Right ventricle myocardium superior (tissue), 1 donor: ENCODE measurements around the gene CCDC9B. TPM values are rescaled to one million over a fixed set of nuclear protein-coding genes. Genes with fewer than 3 reads are reported as not detected.
A peak's percentile ranks its signal among the peaks of the same experiment; 100 is the strongest.

Source experiments
- ATAC-seq: fragments of 200-7000 bp; cut with Tn5 transposase; one replicate; pipeline ENCODE4 v1.9.1; 2020; ENCODE audit warnings: mild to moderate bottlenecking; ENCODE audit not compliant: poor library complexity
- DNase-seq: peaks from one replicate; pipeline ENCODE4 v3.0.0-alpha.2; 2020
- intact Hi-C: fragments of 100-400 bp; cut with DNase I; formaldehyde crosslinking; loops from one replicate; pipeline ENCODE4 v1.11.2; 2022
- total RNA-seq: library from RNA; stranded (reverse); fragmentation: NEBNext Ultra II Directional; extraction: Animal tissue kit (Norgen Biotek cat#: 25700); gene quantifications from one replicate; pipeline ENCODE4 v1.2.1, GENCODE V29; 2021
- donor health status: DM: no; HTN: yes; CAD: no; lungs with severe emphysema.

The CCDC9B gene
- total RNA-seq, 1 donor from 2014 or later = 155 TPM

GRCh38 chr15:40302981-40303380 lies 37.8 kb downstream of the CCDC9B start:
- intact Hi-C loops = no loop called here
- no peak for DNase-seq
- ATAC-seq = no peak

DNA sequence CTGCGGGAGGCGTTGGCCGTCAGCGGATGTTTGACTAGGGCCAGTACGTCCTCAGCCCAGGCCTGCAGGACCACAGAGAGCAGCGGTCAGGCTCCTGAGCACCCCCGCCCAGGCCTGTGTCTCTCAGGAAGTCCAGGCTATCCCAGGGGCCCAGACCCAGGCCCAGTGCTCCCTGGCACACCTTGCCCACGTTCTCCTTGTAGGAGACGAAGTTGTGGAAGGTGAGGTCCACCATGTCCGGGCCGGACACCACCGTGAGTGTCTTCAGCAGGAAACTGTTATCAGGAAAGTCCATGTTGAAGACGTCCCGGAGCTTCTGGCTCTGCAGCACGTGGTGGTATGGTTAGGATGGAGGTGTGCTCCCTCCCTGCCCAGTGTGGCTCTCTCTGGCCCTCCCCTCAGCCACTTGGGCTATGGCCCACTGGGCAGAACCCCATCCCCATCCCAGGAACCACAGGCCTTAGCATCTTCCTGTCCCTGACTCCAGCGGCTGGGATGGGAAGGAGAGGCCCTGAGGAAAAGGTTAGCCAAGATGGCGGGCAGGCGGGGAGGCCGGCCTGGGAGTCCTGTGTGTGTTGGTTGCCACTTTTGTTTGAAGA lies 38.4 kb downstream of the CCDC9B start:
- DNase-seq (no peak), ATAC-seq (no peak)
- intact Hi-C loops = no loop called here

DNA sequence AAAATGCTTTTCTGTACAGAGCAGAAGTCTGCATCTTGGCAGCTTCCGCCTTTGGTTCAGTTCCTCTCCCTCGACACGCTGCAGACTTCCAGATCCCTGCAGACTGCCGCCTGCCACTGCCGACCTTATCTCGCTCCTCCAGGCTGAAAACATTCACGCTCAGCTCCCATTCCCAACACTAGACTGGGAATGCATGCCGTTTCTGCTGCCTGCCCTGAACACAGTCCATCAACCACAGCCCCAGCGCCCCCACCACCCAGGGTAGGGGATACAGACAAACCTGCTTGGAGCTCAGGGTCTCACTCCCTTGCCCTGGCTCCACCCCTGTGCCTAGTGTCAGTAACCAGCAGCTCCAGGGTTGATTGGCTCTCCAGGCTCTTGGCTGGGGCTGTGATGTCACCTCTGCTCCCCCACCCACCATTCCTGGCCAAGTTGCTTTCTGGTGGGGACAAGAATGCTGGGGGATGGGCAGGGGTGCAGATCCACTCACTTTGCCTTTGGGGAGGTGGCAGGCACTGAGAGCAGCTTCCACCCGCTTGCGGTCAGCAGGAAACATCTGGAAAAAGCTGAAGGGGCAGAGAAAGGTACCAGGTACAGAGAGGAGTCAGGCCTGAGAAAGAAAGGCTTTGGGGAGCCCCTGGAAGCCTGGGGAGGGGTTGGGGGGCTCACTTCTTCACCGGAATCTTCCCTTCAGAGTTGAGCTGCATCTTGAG lies 39.1 kb downstream of the CCDC9B start:
- intact Hi-C loops = no loop called here
- DNase-seq = no peak
- peak; percentile 65 for ATAC-seq

DNA sequence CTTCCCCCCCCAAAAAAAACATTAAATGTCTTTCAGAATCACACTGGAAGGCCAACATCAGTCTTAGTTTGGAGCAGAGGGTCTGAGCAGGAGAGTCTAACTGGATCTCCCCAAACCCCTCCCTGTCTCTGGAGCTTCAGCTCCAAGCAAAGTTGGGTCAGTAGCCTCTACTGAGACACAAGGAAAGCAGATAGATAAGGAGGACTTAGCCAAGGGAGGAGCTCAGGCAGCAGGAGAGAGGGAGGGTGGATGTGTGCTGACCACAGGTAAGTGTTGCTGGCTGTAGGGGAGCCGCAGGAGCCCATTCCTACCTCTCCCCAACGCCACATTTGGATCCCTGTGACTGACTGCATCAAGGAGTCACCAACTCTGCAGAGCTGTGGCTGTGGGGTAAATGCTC lies 40.0 kb downstream of the CCDC9B start:
- no peak for DNase-seq
- intact Hi-C loops = no loop called here
- ATAC-seq = no peak

GRCh38 chr15:40300367-40300766 lies 40.4 kb downstream of the CCDC9B start:
- no peak for ATAC-seq

GRCh38 chr15:40298216-40298935 lies 42.4 kb downstream of the CCDC9B start:
- ATAC-seq = no peak
- DNase-seq = peak; percentile 24
- intact Hi-C loops = no loop called here

More at GRCh38 chr15:40300367-40300766, 40.4 kb downstream of the CCDC9B start:
- intact Hi-C loops = no loop called here
- no peak for DNase-seq

- DNase-seq = peak; percentile 21
- intact Hi-C loops = no loop called here
- no peak for ATAC-seq
Observed at GRCh38 chr15:40297356-40297755, 43.4 kb downstream of the CCDC9B start.

DNA sequence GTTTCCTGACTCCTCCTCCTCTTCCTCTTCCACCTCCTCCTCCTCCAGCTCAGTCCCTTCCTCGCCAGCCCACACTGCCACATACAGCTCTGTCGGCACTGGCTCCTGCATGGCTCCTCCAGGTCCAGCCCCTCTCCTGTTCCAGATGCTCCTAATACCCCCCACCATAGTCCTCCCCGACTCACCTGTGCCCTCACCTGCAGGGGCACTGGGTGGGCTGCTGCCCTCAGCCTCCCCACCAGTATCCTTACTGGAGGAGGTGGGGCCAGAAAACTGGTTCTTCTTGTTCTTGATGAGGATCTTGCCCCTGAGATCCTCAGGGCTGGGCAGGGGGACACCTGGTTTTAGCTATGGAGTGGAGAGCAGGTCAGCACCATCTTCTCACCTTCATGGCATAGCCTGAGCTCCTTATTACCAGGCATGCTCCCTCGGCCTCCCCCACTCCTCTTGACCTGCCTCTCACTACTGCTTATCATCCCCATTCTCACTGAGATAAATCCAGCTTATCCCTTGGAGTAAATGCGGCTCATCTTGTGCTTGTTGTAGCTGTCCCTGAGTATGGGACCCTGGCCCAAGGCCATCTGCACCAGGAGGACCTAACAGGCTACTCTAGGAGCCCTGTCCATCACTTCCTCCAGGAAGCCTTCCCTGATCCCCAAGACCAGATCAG lies 44.0 kb downstream of the CCDC9B start:
- ATAC-seq = no peak

GRCh38 chr15:40295877-40296560 lies 44.7 kb downstream of the CCDC9B start:
- intact Hi-C loops = no loop called here
- DNase-seq (peak; percentile 86), ATAC-seq (peak; percentile 92)

More for the DNA sequence above, 44.0 kb downstream of the CCDC9B start:
- intact Hi-C loops = no loop called here
- DNase-seq = peak; percentile 26

GRCh38 chr15:40295297-40295696 lies 45.4 kb downstream of the CCDC9B start:
- intact Hi-C loops = no loop called here
- no peak for DNase-seq
- no peak for ATAC-seq

DNA sequence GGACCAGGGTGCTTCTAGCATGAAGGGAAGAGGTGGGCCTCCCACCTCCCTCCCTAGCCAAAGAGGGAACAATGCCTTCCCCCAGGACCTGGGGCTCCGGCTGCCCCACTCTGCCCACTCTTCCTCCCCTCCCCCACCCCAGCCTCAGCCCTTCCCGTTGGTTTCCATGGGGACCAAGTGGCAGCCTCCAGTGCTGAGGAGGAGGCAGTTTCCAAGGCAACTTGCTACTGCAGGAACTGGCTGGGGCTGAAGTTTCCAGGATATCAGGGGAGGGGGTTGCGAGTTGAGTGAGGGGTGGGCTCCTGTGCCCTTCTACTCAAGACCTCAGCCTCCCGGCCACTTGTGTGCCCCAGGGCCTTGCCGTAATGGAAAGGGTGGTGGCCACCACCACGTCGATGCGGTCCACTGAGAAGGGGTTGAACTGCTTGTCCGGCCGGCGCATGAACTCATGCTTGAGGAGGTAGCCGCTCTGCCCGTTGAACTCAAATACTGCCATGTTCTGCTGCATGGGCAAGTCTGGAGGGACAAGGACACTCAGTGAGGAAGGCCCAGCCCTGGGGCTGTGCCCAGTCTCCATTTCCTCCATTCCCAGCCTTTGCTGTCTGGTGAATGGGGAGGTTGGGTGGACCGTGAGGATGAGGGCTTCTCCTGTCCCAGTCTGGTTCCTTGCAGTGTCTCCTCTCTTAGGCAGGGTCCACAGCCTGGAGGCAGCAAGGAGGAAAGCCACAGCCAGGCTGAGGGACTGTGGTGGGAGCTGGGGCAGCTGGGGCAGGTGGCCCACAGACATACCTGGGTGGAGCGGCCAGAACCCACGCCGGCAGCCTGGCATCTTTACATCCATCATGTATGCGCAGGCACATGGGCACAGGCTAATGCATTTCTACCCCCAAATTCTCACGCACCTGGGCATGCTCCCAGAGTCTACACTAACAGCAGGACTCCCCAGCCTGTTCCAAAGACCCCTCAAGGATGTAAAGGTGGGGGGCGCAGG lies 46.5 kb downstream of the CCDC9B start:
- peak; percentile 27 for DNase-seq
- ATAC-seq = no peak

DNA sequence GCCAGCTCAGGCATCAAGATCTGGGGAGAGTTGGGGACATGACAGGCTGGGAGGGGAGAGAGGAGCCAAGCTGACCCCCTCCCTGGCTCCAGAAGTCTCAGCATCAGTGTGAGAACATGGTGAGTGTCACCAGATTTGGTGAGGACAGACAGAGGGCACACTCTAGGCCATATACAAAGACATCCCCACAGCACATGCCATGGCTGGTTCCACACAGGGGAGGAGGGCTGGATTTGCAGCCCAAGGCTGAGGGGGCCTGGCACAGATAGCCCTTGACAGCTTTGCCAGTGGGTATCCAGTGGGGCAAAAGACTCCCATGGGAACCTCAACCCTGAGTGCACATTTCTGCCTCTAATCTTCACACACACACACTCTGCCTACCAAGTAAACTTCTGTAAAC lies 47.7 kb downstream of the CCDC9B start:
- peak; percentile 17 for DNase-seq
- ATAC-seq = no peak
- intact Hi-C loops = no loop called here

More for the DNA sequence above, 46.5 kb downstream of the CCDC9B start:
- intact Hi-C loops = no loop called here

GRCh38 chr15:40292246-40292645 lies 48.5 kb downstream of the CCDC9B start:
- intact Hi-C loops = no loop called here
- peak; percentile 8 for DNase-seq
- no peak for ATAC-seq

DNA sequence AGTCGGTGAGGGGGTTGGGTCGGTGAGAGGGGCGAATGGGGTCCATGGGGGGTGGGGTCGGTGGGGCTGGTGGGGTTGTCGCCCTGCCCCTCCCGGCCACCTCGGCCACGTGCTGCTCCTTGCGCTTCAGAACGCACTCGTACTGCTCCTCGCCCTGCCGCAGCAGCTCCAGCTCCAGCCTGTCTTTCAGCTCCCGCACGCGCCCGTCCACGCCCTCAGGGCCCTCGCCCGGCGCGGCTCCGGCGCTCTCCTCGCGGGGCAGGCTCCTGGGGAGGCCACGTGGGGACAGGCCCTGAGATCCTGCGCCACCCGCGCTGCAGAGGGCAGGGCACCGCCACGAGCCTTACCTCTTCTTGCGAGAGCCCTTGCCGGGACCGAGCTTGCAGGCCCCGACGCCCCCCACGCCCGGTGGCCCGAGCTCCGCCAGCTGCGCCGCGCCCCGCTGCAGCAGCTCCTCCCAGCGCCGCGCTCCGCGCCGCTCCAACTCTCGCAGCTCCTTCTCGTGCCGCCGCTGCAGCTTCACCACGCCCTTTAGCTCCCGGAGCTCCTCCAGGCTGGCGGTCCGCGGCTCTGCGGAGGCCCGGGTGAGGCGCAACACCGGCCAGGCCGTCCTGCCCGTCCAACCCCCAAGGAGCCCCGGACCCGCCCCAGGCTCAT lies 49.7 kb downstream of the CCDC9B start:
- peak; percentile 55 for ATAC-seq
- intact Hi-C loops = no loop called here
- DNase-seq = peak; percentile 57

GRCh38 chr15:40290545-40290917 lies 50.2 kb downstream of the CCDC9B start:
- intact Hi-C loops = no loop called here
- ATAC-seq (no peak), DNase-seq (no peak)

DNA sequence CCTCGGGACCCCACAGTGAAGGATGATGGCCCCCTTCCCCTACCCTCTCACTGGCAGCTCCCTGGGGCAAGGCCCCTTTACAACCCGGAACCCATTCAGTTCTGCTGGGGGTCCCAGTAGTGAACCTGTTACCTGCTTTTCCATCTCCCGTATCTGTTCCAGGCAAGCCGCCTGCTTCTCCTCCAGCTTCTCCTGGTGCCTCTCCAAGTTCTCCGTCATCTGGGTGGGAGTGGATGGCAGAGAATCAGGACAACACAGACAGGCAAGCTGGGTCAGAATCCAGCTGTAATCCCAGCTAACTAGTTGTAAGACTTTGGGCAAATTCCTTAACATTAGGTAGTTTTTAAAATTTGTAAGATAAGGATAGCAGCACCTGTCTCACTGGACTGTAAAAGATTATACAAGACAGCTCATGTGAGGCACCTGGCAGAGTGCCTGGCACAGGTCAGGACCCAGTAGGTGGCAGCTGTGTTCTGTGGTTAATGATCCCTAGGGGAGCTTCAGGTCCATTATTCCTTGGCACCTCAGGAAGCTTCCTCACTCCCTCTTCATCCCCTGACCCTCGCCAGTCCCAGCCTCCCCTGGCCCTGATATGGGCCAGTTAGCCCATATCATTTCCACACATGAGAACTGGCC lies 51.5 kb downstream of the CCDC9B start:
- ATAC-seq = peak; percentile 33
- intact Hi-C loops = no loop called here

GRCh38 chr15:40287968-40288367 lies 52.8 kb downstream of the CCDC9B start:
- ATAC-seq (no peak), DNase-seq (no peak)
- intact Hi-C loops = no loop called here

More for the DNA sequence above, 51.5 kb downstream of the CCDC9B start:
- peak; percentile 67 for DNase-seq
